ENCODE measurements around the gene TRPM4.

DNA sequence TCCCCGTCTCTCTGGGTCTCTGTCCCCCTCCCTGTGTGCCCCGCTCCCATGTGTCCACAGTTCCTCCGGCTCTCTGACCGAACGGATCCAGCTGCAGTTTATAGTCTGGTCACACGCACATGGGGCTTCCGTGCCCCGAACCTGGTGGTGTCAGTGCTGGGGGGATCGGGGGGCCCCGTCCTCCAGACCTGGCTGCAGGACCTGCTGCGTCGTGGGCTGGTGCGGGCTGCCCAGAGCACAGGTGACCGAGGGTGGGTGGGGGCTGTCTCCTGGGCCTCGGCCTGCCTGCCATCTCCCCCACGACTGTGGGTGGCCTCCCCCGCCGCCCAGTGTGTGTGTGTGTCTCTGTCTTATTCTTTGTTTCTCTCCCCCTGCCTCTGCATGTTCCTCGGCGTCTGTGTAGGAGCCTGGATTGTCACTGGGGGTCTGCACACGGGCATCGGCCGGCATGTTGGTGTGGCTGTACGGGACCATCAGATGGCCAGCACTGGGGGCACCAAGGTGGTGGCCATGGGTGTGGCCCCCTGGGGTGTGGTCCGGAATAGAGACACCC lies 10.3 kb downstream of the TRPM4 start:
- TF ChIP-seq, protein P1, sequence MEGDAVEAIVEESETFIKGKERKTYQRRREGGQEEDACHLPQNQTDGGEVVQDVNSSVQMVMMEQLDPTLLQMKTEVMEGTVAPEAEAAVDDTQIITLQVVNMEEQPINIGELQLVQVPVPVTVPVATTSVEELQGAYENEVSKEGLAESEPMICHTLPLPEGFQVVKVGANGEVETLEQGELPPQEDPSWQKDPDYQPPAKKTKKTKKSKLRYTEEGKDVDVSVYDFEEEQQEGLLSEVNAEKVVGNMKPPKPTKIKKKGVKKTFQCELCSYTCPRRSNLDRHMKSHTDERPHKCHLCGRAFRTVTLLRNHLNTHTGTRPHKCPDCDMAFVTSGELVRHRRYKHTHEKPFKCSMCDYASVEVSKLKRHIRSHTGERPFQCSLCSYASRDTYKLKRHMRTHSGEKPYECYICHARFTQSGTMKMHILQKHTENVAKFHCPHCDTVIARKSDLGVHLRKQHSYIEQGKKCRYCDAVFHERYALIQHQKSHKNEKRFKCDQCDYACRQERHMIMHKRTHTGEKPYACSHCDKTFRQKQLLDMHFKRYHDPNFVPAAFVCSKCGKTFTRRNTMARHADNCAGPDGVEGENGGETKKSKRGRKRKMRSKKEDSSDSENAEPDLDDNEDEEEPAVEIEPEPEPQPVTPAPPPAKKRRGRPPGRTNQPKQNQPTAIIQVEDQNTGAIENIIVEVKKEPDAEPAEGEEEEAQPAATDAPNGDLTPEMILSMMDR (IDR thresholded peaks at IDR 0.05), result no peak
- no peak for TF ChIP-seq POLR2A (IDR thresholded peaks at IDR 0.05)
